Hepatocyte (in vitro differentiated cells): ENCODE measurements around the gene NR2C1. TPM values are rescaled to one million over a fixed set of nuclear protein-coding genes. Genes with fewer than 3 reads are reported as not detected.
A peak's percentile ranks its signal among the peaks of the same experiment; 100 is the strongest.
"Not testable (repeated sequence)": the region's sequence is repeated elsewhere in the genome, so short reads cannot be mapped to it uniquely, and the experiment has no call there.

Source experiments
- DNase-seq: peaks from one replicate; pipeline ENCODE4 v3.0.0-alpha.2; 2016; ENCODE audit warnings: low spot score
- H2AFZ ChIP-seq: fragments of 200-600 bp; sonication (generic); 2 replicates; pipeline ENCODE4 v1.6.0; 2016; ENCODE audit warnings: antibody characterized with exemption, mild to moderate bottlenecking
- H3K27ac ChIP-seq: fragments of 200-600 bp; sonication (generic); 2 replicates; pipeline ENCODE4 v1.5.1; 2016; ENCODE audit warnings: mild to moderate bottlenecking
- H3K27me3 ChIP-seq: fragments of 200-600 bp; sonication (generic); 2 replicates; pipeline ENCODE4 v1.6.1; 2016
- H3K36me3 ChIP-seq: fragments of 200-600 bp; sonication (generic); replicated peaks from 2 replicates; pipeline ENCODE4 v1.5.1; 2016; ENCODE audit warnings: low read depth; ENCODE audit not compliant: insufficient read depth
- H3K4me1 ChIP-seq: fragments of 200-600 bp; sonication (generic); 2 replicates; pipeline ENCODE4 v1.5.1; 2016; ENCODE audit warnings: mild to moderate bottlenecking, moderate library complexity; ENCODE audit not compliant: insufficient read depth
- H3K4me2 ChIP-seq: fragments of 200-600 bp; sonication (generic); 2 replicates; pipeline ENCODE4 v1.6.0; 2016
- H3K4me3 ChIP-seq: fragments of 200-600 bp; sonication (generic); 2 replicates; pipeline ENCODE4 v1.5.1; 2016; ENCODE audit warnings: mild to moderate bottlenecking
- H3K79me2 ChIP-seq: fragments of 200-600 bp; sonication (generic); 2 replicates; pipeline ENCODE4 v1.6.0; 2017; ENCODE audit warnings: mild to moderate bottlenecking
- H3K9me2 ChIP-seq: fragments of 200-600 bp; sonication (generic); replicated peaks from 2 replicates; pipeline ENCODE4 v1.6.0; 2017; ENCODE audit warnings: mild to moderate bottlenecking; ENCODE audit not compliant: insufficient read depth
- H3K9me3 ChIP-seq: fragments of 200-600 bp; sonication (generic); 2 replicates; pipeline ENCODE4 v1.5.1; 2016; ENCODE audit warnings: low read depth, mild to moderate bottlenecking
- H4K20me1 ChIP-seq: fragments of 200-600 bp; sonication (generic); 2 replicates; pipeline ENCODE4 v1.6.0; 2016; ENCODE audit warnings: mild to moderate bottlenecking; ENCODE audit not compliant: insufficient read depth, poor library complexity, severe bottlenecking
- EZH2 ChIP-seq: fragments of 200-600 bp; sonication (generic); IDR thresholded peaks from 2 replicates; pipeline ENCODE4 v1.6.1; 2016; ENCODE audit warnings: antibody characterized with exemption, mild to moderate bottlenecking, borderline replicate concordance
- EZH2phosphoT487 ChIP-seq: fragments of 200-600 bp; sonication (generic); IDR thresholded peaks from one replicate; pipeline ENCODE4 v1.6.1; 2018; ENCODE audit warnings: antibody characterized with exemption, mild to moderate bottlenecking, low read depth, moderate library complexity; ENCODE audit not compliant: unreplicated experiment, severe bottlenecking
- WGBS: methylation state at CpG from one replicate; pipeline ENCODE4 v1.1.6; 2016; ENCODE audit warnings: low lambda C conversion rate; ENCODE audit errors: missing lambda C conversion rate; 5-methylcytosine and 5-hydroxymethylcytosine counted together
- polyA plus RNA-seq: library from polyadenylated mRNA; unstranded; fragments of >200 nt; fragmentation: Nextera tagmentation; extraction: Ambion mirVana; gene quantifications from 2 replicates; pipeline ENCODE4 v1.2.1, GENCODE V29; 2016
- total RNA-seq: library from RNA; depleted of rRNA; stranded (reverse); fragments of >200 nt; gene quantifications from 2 replicates; pipeline ENCODE4 v1.2.3, GENCODE V29; 2014
- TF ChIP-seq, protein P1 (sequence below): fragments of 200-600 bp; sonication (generic); IDR thresholded peaks from 2 replicates; pipeline ENCODE4 v1.5.1; 2016; ENCODE audit warnings: antibody characterized with exemption, mild to moderate bottlenecking; ENCODE audit not compliant: poor library complexity

Gene NR2C1
- total and polyA plus RNA-seq, 2 experiments from 2014 or later, result 28.4 to 40.6 TPM

- Histone ChIP-seq H3K79me2 (no peaks in the 10 kb centered on the region), H3K27ac (no peak overlapping the region), H3K36me3 (peaks cover 8% of the 10 kb centered on the region), H3K4me1 (peaks cover 6% of the 10 kb centered on the region), H2AFZ (no peak overlapping the region), H3K9me3 (no peaks in the 10 kb centered on the region), H3K9me2 (no peaks in the 10 kb centered on the region), H3K4me2 (no peak overlapping the region), H4K20me1 (no peaks in the 10 kb centered on the region), H3K4me3 (no peak overlapping the region), H3K27me3 (no peaks in the 10 kb centered on the region)
- 100% methylated on average over 2 of the region's 2 CpGs for WGBS
- DNase-seq, result no peak
- TF ChIP-seq EZH2 (no peak), EZH2phosphoT487 (no peak)
- TF ChIP-seq, protein P1, sequence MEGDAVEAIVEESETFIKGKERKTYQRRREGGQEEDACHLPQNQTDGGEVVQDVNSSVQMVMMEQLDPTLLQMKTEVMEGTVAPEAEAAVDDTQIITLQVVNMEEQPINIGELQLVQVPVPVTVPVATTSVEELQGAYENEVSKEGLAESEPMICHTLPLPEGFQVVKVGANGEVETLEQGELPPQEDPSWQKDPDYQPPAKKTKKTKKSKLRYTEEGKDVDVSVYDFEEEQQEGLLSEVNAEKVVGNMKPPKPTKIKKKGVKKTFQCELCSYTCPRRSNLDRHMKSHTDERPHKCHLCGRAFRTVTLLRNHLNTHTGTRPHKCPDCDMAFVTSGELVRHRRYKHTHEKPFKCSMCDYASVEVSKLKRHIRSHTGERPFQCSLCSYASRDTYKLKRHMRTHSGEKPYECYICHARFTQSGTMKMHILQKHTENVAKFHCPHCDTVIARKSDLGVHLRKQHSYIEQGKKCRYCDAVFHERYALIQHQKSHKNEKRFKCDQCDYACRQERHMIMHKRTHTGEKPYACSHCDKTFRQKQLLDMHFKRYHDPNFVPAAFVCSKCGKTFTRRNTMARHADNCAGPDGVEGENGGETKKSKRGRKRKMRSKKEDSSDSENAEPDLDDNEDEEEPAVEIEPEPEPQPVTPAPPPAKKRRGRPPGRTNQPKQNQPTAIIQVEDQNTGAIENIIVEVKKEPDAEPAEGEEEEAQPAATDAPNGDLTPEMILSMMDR, result no peak
Measured at GRCh38 chr12:95104919-95105452, 31.6 kb upstream of the NR2C1 start.

DNA sequence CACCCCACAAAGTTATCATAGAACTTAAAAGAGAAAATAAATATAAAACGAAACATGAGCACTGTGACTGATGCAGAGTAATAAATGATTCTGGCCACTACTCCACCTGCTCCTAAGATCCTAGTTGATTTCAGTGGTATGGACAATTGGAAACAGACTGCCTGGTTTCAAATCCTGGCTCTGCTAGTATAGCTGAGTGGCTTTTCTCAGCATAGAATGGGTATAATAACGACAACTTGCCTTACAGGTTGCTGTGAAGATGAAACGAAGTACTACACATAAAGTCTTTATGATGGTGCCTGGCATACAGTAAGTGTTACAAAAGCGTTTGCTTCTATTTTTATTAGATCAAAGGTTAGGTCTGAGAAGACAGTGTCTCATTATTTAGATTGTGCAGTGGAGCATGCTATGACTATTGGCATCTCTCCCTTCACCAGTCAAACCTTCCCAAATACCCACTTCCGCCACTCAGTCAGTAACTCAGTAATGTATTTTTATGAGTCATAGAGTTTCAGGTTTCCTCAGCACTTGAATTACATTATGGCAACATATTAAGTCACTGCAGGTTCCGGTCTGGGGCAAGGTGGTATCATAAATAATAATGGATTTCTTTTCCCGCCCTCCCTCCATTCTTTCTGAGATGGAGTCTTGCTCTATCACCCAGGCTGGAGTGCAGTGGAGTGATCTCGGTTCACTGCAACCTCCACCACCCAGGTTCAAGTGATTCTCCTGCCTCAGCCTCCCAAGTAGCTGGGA lies 29.7 kb upstream of the NR2C1 start:
- TF ChIP-seq, protein P1, result no peak
- TF ChIP-seq EZH2phosphoT487, result no peak
- H3K27me3 ChIP-seq, result no peaks in the 10 kb centered on the region
- 75% methylated on average over 8 of the region's 8 CpGs for WGBS
- no peak overlapping the region for H3K4me2 ChIP-seq
- H3K9me2 ChIP-seq, result no peaks in the 10 kb centered on the region
- H4K20me1 ChIP-seq, result no peaks in the 10 kb centered on the region
- H3K79me2 ChIP-seq, result no peaks in the 10 kb centered on the region
- H3K36me3 ChIP-seq, result peaks cover 8% of the 10 kb centered on the region
- H2AFZ ChIP-seq, result no peak overlapping the region
- DNase-seq, result peak; percentile 13
- H3K9me3 ChIP-seq, result no peaks in the 10 kb centered on the region
- H3K27ac ChIP-seq, result peak overlapping the region; percentile 56
- H3K4me3 ChIP-seq, result no peak overlapping the region
- H3K4me1 ChIP-seq, result peaks cover 21% of the 10 kb centered on the region

GRCh38 chr12:95101957-95102356 lies 28.5 kb upstream of the NR2C1 start:
- not testable (repeated sequence) for H2AFZ ChIP-seq, H3K4me2 ChIP-seq, H3K4me3 ChIP-seq, DNase-seq, H3K9me3 ChIP-seq, H3K27me3 ChIP-seq, H3K27ac ChIP-seq, H3K36me3 ChIP-seq, H4K20me1 ChIP-seq, H3K79me2 ChIP-seq, H3K9me2 ChIP-seq
- H3K4me1 ChIP-seq, result peaks cover 25% of the 10 kb centered on the region
- WGBS, result 93% methylated on average over 5 of the region's 5 CpGs

- no peak overlapping the region for H3K4me3 ChIP-seq
- peak overlapping the region; percentile 15 for H3K4me2 ChIP-seq
- no peaks in the 10 kb centered on the region for H3K79me2 ChIP-seq
- no peak for DNase-seq
- H3K4me1 ChIP-seq, result peaks cover 30% of the 10 kb centered on the region
- H2AFZ ChIP-seq, result no peak overlapping the region
- 69% methylated on average over 11 of the region's 11 CpGs for WGBS
- no peak for TF ChIP-seq EZH2phosphoT487
- TF ChIP-seq, protein P1, result no peak
- TF ChIP-seq EZH2, result no peak
- H3K27ac ChIP-seq, result peak overlapping the region; percentile 31
- no peaks in the 10 kb centered on the region for H4K20me1 ChIP-seq
- no peaks in the 10 kb centered on the region for H3K9me2 ChIP-seq
- H3K36me3 ChIP-seq, result peaks cover 8% of the 10 kb centered on the region
- no peaks in the 10 kb centered on the region for H3K9me3 ChIP-seq
- H3K27me3 ChIP-seq, result no peaks in the 10 kb centered on the region
Measured at GRCh38 chr12:95100264-95101190, 27.1 kb upstream of the NR2C1 start.
